DND-41 (cell line): Measurements from ENCODE around the gene DCP1B.

Experiments
- ATAC-seq: fragments of 200-7000 bp; cut with Tn5 transposase; 3 replicates; pipeline ENCODE4 v1.9.1; 2021; ENCODE audit warnings: low read depth; ENCODE audit not compliant: insufficient read depth
- DNase-seq: peaks from one replicate; pipeline ENCODE4 v3.0.0-alpha.2; 2020
- H2AFZ ChIP-seq: 2 replicates; pipeline ENCODE4 v1.6.0; 2012; ENCODE audit warnings: low read depth, low read length
- H3K27ac ChIP-seq: 2 replicates; pipeline ENCODE4 v1.5.1; 2012; ENCODE audit warnings: low read length, inconsistent platforms
- H3K27me3 ChIP-seq: fragments of 200-600 bp; sonication (generic); 2 replicates; pipeline ENCODE4 v1.6.0; 2012; ENCODE audit warnings: low read length, mild to moderate bottlenecking, inconsistent platforms; ENCODE audit not compliant: insufficient read depth, poor library complexity
- H3K36me3 ChIP-seq: 2 replicates; pipeline ENCODE4 v1.5.1; 2012; ENCODE audit warnings: low read length, inconsistent platforms; ENCODE audit not compliant: insufficient read depth
- H3K4me1 ChIP-seq: 2 replicates; pipeline ENCODE4 v1.5.1; 2012; ENCODE audit warnings: mild to moderate bottlenecking, low read length; ENCODE audit not compliant: insufficient read depth
- H3K4me2 ChIP-seq: 2 replicates; pipeline ENCODE4 v1.6.0; 2012; ENCODE audit warnings: mild to moderate bottlenecking, moderate library complexity, low read length, inconsistent platforms; ENCODE audit not compliant: insufficient read depth
- H3K4me3 ChIP-seq, 2 experiments: fragments of 200-600 bp in 1 of 2; shearing (Covaris generic) in 1 of 2; 2 replicates each; pipeline ENCODE4 v1.5.1; 2012 to 2016; ENCODE audit warnings: inconsistent platforms in 2 of 2, low read length in 2 of 2, mild to moderate bottlenecking in 2 of 2, low read depth in 1 of 2, moderate library complexity in 1 of 2
- H3K79me2 ChIP-seq: 2 replicates; pipeline ENCODE4 v1.6.0; 2012; ENCODE audit warnings: low read length, inconsistent platforms; ENCODE audit not compliant: insufficient read depth
- H3K9ac ChIP-seq: 2 replicates; pipeline ENCODE4 v1.6.0; 2012; ENCODE audit warnings: low read depth, mild to moderate bottlenecking, inconsistent platforms, low read length, moderate library complexity
- H3K9me3 ChIP-seq: 2 replicates; pipeline ENCODE4 v1.5.1; 2012; ENCODE audit warnings: low read length, moderate library complexity, mild to moderate bottlenecking, inconsistent platforms; ENCODE audit not compliant: insufficient read depth, severe bottlenecking
- H4K20me1 ChIP-seq: 2 replicates; pipeline ENCODE4 v1.6.0; 2012; ENCODE audit warnings: low read length; ENCODE audit not compliant: insufficient read depth
- EZH2 ChIP-seq: IDR thresholded peaks from 3 replicates; pipeline ENCODE4 v1.6.1; 2012; ENCODE audit warnings: borderline replicate concordance, low read depth, mild to moderate bottlenecking, moderate library complexity, low read length, inconsistent platforms; ENCODE audit not compliant: severe bottlenecking
- TF ChIP-seq, protein P1 (sequence below): IDR thresholded peaks from 2 replicates; pipeline ENCODE4 v1.5.1; 2012; ENCODE audit warnings: borderline replicate concordance, low read length, moderate library complexity, mild to moderate bottlenecking; ENCODE audit not compliant: poor library complexity, severe bottlenecking; ENCODE audit errors: extremely low read depth

Gene DCP1B

DNA sequence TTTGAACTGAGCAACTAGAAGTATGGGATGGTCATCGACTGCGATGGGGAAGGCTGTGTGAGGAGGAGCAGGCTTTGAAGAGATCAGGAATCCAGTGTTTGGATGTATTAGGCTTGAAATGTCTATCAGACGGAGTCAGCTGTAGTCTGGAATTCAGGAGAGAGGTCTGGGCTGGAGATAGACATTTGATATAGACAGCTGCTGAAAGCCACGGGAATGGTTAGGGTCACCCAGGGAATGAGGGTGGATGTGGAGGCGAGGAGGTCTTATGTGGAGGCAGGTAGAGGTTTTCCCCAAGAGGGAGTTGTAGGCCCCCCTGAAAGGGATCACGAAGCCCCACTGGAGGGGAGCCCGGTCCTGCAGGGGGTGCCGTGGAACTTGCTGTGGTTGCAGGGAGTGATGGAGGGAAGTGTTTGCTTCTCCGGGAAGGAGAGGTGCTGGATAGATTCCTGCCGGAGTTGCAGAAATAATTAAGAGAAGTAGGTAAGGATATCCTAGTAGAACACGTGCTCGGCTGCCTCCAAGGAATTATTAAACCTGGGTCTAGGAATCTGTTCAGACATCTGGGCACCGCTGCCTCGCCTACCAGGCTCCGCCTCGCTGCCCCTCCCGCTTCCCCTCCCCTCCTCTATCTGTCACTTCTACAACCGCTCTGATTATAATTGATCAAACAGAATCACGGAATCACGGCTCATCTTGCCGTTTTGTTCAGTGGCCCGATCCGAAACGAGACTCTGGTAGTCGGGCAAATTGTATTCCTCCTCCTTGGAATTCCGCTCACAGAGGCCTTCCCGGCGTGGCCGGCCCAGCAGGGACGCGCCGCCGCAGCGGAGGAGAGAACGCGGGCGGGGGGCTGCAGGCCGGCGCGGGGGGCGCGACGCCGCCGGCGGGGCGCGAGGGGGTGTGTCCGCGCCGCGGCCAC, 47.7 kb upstream of the DCP1B start:
- Histone ChIP-seq H3K27me3 (peaks cover 63% of the 10 kb centered on the region), H3K4me3 (no peak overlapping the region), H2AFZ (no peak overlapping the region), H3K9me3 (no peaks in the 10 kb centered on the region), H4K20me1 (no peaks in the 10 kb centered on the region; the same call in 1 of the 2 replicates), H3K27ac (no peak overlapping the region), H3K36me3 (no peaks in the 10 kb centered on the region), H3K4me2 (no peak overlapping the region; the same call in 1 of the 2 replicates), H3K79me2 (no peaks in the 10 kb centered on the region), H3K4me1 (peaks cover 8% of the 10 kb centered on the region), H3K9ac (no peak overlapping the region)
- DNase-seq (no peak), ATAC-seq (no peak)
- TF ChIP-seq, protein P1, sequence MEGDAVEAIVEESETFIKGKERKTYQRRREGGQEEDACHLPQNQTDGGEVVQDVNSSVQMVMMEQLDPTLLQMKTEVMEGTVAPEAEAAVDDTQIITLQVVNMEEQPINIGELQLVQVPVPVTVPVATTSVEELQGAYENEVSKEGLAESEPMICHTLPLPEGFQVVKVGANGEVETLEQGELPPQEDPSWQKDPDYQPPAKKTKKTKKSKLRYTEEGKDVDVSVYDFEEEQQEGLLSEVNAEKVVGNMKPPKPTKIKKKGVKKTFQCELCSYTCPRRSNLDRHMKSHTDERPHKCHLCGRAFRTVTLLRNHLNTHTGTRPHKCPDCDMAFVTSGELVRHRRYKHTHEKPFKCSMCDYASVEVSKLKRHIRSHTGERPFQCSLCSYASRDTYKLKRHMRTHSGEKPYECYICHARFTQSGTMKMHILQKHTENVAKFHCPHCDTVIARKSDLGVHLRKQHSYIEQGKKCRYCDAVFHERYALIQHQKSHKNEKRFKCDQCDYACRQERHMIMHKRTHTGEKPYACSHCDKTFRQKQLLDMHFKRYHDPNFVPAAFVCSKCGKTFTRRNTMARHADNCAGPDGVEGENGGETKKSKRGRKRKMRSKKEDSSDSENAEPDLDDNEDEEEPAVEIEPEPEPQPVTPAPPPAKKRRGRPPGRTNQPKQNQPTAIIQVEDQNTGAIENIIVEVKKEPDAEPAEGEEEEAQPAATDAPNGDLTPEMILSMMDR: no peak
- no peak for TF ChIP-seq EZH2

DNA sequence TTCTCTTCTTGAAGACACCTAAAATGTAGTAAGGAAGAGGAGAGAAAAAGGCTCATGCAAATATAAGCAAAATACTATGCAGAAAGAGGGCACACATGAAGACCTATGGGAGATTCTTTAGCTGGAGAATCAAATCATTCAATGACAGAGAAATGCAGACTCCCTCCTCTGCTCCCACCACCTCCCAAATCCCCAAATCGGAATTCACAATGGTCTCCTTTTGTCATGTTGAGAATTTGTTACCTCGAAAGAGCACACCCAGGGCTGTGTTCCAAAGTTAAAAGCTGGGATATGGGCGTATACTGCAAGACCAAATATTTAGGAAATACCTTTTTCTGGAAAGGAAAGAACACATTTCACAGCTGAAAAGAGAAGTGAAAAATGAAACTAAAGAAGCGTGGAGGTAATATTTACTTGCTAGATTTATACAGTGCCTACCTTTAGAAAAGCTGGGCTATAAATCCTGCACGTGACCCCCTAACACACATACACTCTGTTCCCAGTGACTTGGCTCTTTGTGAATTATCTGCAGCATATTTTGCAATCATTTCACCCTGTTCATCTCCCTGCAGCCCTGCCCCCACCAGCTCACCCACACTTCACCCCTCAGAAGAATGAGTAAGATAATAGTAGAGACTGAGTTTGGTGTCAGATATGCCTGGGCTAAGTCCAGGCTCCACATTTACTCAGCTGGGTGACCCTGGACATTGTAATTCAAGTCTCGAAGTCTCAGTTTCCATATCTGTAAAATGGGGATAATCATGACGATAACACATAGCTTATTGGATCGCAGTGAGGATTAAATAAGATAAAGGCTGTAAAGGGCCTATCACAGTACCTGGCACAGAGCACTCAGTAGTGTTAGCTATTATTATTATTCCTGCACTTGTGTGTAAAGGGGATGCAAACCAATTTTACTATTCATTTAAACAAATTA, 45.6 kb upstream of the DCP1B start:
- H3K4me1 ChIP-seq: peaks cover 8% of the 10 kb centered on the region
- H4K20me1 ChIP-seq: no peaks in the 10 kb centered on the region; the same call in 1 of the 2 replicates
- no peak overlapping the region for H2AFZ ChIP-seq
- H3K9ac ChIP-seq: no peak overlapping the region
- H3K9me3 ChIP-seq: no peaks in the 10 kb centered on the region
- DNase-seq (no peak), ATAC-seq (no peak)
- H3K36me3 ChIP-seq: no peaks in the 10 kb centered on the region
- H3K27ac ChIP-seq: no peak overlapping the region
- no peak overlapping the region for H3K4me2 ChIP-seq
- no peaks in the 10 kb centered on the region for H3K79me2 ChIP-seq
- TF ChIP-seq EZH2: no peak
- peaks cover 54% of the 10 kb centered on the region for H3K27me3 ChIP-seq
- no peak overlapping the region for H3K4me3 ChIP-seq

DNA sequence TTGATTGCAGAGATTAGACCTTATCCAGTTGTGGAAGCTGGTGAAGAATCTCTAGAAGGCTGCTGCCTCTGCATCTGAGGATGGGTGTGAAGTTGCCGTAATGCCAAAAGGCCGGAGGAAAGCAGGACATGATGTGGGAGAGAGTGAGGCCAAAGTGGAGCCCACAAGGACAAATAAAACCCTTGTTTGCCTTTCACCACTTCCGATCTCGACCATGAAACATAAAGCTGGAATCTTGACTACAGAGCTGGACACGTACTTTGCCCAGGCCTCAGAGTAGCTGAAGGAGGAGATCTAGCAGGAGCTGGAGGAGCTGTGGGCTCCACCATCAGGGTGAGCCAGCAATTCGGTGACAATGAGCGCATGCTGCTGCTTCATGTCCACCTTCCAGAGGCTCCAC, 43.5 kb upstream of the DCP1B start:
- ATAC-seq (no peak), DNase-seq (no peak)
- H3K4me2 ChIP-seq: no peak overlapping the region
- no peaks in the 10 kb centered on the region for H3K9me3 ChIP-seq
- H3K27me3 ChIP-seq: peaks cover 46% of the 10 kb centered on the region
- H3K36me3 ChIP-seq: no peaks in the 10 kb centered on the region
- H4K20me1 ChIP-seq: no peaks in the 10 kb centered on the region
- TF ChIP-seq, protein P1: no peak
- TF ChIP-seq EZH2: no peak
- no peak overlapping the region for H3K27ac ChIP-seq
- H3K4me1 ChIP-seq: no peaks in the 10 kb centered on the region; the same call in 1 of the 2 replicates
- no peak overlapping the region for H3K9ac ChIP-seq
- no peaks in the 10 kb centered on the region for H3K79me2 ChIP-seq
- no peak overlapping the region for H2AFZ ChIP-seq
- no peak overlapping the region for H3K4me3 ChIP-seq

DNA sequence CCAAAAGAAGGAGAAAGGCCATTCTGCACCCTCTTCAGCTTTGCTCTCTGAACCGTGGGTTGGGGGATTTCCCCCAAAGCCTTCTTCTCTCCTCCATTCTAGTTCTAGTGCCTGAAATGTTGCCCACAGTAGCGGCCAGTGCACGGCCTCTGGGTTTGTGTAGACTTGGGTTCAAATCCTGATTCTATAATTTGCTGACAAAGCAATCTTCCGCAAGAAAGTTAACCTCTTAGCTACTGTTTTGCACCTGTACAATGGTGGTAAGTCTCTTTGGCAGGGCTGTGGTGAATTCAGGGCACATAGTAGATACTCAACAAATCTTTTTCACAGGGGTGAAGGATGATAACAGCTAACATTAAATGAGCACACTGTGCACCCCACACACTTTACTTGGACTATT, 42.7 kb upstream of the DCP1B start:
- no peaks in the 10 kb centered on the region for H3K79me2 ChIP-seq
- no peak overlapping the region for H3K9ac ChIP-seq
- ATAC-seq (no peak), DNase-seq (no peak)
- H3K4me2 ChIP-seq: no peak overlapping the region
- H3K27me3 ChIP-seq: peaks cover 46% of the 10 kb centered on the region
- H3K36me3 ChIP-seq: no peaks in the 10 kb centered on the region
- H4K20me1 ChIP-seq: no peaks in the 10 kb centered on the region
- H3K4me1 ChIP-seq: no peaks in the 10 kb centered on the region
- no peak overlapping the region for H2AFZ ChIP-seq
- TF ChIP-seq, protein P1: no peak
- TF ChIP-seq EZH2: no peak
- no peaks in the 10 kb centered on the region for H3K9me3 ChIP-seq
- H3K4me3 ChIP-seq: no peak overlapping the region
- no peak overlapping the region for H3K27ac ChIP-seq
